Breast epithelium (tissue), 4 donors: ENCODE results near the gene HOXB4. TPM values are rescaled to one million over a fixed set of nuclear protein-coding genes. Genes with fewer than 3 reads are reported as not detected.

Experiments
- DNase-seq, 2 donors: peaks; one replicate each; pipeline ENCODE4 v3.0.0-alpha.2; 2019; ENCODE audit warnings: low spot score in 2 of 2
- H3K27ac ChIP-seq, 2 donors: fragments of 200-600 bp; sonication (generic) in 1 of 2; one replicate each; pipeline ENCODE4 v1.5.1; 2016 to 2019; ENCODE audit warnings: mild to moderate bottlenecking in 1 of 2
- H3K27me3 ChIP-seq, 2 donors: fragments of 200-600 bp; sonication (generic) in 1 of 2; one replicate each; pipeline versions ENCODE4 v1.5.1 to v1.6.0; 2017 to 2019; ENCODE audit warnings: control low read depth in 1 of 2, mild to moderate bottlenecking in 1 of 2
- H3K36me3 ChIP-seq: fragments of 200-600 bp; one replicate; pipeline ENCODE4 v1.5.1; 2019
- H3K4me1 ChIP-seq, 2 donors: fragments of 200-600 bp; sonication (generic); one replicate each; pipeline ENCODE4 v1.5.1; 2016 to 2019; ENCODE audit warnings: control low read depth in 1 of 2
- H3K4me3 ChIP-seq, 3 donors: fragments of 200-600 bp; sonication (generic); 1 replicate in 2 of 3; 2 replicates in 1 of 3; pipeline ENCODE4 v1.5.1; 2016 to 2019; ENCODE audit warnings: mild to moderate bottlenecking in 3 of 3, moderate library complexity in 2 of 3
- H3K9me3 ChIP-seq, 2 donors: fragments of 200-600 bp; sonication (generic) in 1 of 2; one replicate each; pipeline ENCODE4 v1.5.1; 2016 to 2019; ENCODE audit warnings: control low read depth in 1 of 2
- POLR2A ChIP-seq: fragments of 450-650 bp; IDR thresholded peaks from one replicate; pipeline ENCODE4 v1.6.1; 2016; ENCODE audit warnings: antibody characterized with exemption, mild to moderate bottlenecking, moderate library complexity
- POLR2AphosphoS5 ChIP-seq, 3 donors: sonication (generic); formaldehyde crosslinking; IDR thresholded peaks; one replicate each; pipeline ENCODE4 v1.6.1; 2017; ENCODE audit warnings: antibody characterized with exemption in 3 of 3
- intact Hi-C: fragments of 100-400 bp; cut with DNase I; formaldehyde crosslinking; loops from one replicate; pipeline ENCODE4 v1.15.1; 2023; ENCODE audit warnings: low total_unique reads
- total RNA-seq, 3 donors: library from RNA; depleted of rRNA; stranded (reverse); fragments of >200 nt; gene quantifications; one replicate each; pipeline ENCODE4 v1.1.0, GENCODE V29; 2016
- TF ChIP-seq, protein P1 (sequence below), 3 donors: fragments of 450-650 bp; IDR thresholded peaks; one replicate each; pipeline ENCODE4 v1.5.1; 2016 to 2017; ENCODE audit warnings: antibody characterized with exemption in 3 of 3, mild to moderate bottlenecking in 3 of 3, moderate library complexity in 3 of 3

The HOXB4 gene
- total RNA-seq, 3 donors from 2014 or later = 2.2 to 7.5 (median 2.3) TPM

DNA sequence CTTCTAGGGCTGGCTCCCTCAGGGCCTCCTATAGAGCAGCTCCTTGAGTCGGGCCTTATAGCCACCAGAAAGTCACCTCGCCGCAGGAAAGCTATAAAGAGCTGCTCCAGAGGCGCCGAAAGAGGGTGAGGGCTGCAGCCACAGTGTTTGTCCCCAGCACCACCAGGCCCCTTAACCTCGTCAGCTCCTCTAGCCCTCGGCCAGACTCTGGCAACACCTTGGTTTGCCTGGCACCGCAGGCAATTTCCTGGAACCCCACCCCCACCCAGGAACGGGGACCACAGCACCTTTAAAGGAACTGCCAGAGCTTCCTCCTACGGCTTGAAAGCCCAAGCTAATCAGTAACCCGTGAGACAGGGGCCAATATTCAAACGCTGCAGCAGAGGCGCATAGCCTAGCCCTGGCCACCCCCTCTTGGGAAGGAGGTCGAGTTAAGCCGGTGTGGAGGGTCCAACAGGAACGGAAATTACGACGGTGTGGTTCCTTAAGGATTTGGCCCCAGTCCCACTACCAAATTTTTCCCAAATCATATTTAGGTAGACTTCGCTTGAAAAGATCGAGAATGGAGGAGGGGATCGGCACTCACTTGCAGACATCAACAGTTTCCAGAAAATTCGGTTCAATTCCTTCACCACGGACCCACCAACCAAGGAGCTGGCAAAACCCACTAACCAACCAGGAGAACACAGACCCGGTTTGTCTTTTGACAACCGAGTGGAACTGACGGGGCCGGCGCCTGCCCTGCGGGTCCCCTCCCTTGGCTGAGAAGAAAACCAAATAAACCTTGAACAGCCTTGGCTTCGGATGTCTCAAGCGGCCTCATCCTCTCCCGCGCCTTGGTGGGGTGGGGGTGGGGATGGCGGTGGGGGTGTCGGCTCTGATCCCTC is 23.6 kb upstream of the HOXB4 start:
- peak overlapping the region; percentile 28 to 52 (median 48) for H3K4me3 ChIP-seq
- H3K36me3 ChIP-seq = no peaks in the 10 kb centered on the region
- intact Hi-C loops = no loop called here
- H3K4me1 ChIP-seq = peaks cover 0 to 10% of the 10 kb centered on the region in 2 donors
- TF ChIP-seq, protein P1, sequence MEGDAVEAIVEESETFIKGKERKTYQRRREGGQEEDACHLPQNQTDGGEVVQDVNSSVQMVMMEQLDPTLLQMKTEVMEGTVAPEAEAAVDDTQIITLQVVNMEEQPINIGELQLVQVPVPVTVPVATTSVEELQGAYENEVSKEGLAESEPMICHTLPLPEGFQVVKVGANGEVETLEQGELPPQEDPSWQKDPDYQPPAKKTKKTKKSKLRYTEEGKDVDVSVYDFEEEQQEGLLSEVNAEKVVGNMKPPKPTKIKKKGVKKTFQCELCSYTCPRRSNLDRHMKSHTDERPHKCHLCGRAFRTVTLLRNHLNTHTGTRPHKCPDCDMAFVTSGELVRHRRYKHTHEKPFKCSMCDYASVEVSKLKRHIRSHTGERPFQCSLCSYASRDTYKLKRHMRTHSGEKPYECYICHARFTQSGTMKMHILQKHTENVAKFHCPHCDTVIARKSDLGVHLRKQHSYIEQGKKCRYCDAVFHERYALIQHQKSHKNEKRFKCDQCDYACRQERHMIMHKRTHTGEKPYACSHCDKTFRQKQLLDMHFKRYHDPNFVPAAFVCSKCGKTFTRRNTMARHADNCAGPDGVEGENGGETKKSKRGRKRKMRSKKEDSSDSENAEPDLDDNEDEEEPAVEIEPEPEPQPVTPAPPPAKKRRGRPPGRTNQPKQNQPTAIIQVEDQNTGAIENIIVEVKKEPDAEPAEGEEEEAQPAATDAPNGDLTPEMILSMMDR (IDR thresholded peaks at IDR 0.05) = no peak
- TF ChIP-seq POLR2AphosphoS5 (IDR thresholded peaks at IDR 0.05) (no peak), POLR2A (no peak)
- no peak for DNase-seq
- no peaks in the 10 kb centered on the region for H3K9me3 ChIP-seq
- H3K27me3 ChIP-seq = peaks cover 3 to 100% of the 10 kb centered on the region in 2 donors
- no peak overlapping the region for H3K27ac ChIP-seq

DNA sequence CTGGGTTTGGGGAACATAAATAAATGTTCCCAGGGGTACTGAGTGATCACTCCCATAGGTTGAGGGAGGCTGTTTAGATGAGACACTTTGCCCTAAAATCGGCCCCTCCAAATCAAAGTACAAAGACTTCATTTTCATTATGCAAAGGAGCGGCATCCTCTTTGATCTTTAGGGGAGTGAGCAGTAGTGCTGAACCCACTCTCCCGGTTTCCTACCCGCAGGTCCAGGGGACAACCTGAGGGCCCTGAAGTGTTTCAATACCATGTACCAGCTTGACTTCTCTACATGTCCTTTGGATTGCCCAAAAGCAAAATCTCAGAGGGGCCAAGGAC is 23.0 kb upstream of the HOXB4 start:
- peaks cover under 1 to 100% of the 10 kb centered on the region in 2 donors for H3K27me3 ChIP-seq
- peaks cover 0 to 10% of the 10 kb centered on the region in 2 donors for H3K4me1 ChIP-seq
- no peak overlapping the region for H3K27ac ChIP-seq
- TF ChIP-seq POLR2A (no peak), POLR2AphosphoS5 (IDR thresholded peaks at IDR 0.05) (no peak)
- TF ChIP-seq, protein P1 (IDR thresholded peaks at IDR 0.05) = no peak
- H3K36me3 ChIP-seq = no peaks in the 10 kb centered on the region
- H3K9me3 ChIP-seq = no peaks in the 10 kb centered on the region
- H3K4me3 ChIP-seq = no peak overlapping the region
- no peak for DNase-seq
- intact Hi-C loops = no loop called here

DNA sequence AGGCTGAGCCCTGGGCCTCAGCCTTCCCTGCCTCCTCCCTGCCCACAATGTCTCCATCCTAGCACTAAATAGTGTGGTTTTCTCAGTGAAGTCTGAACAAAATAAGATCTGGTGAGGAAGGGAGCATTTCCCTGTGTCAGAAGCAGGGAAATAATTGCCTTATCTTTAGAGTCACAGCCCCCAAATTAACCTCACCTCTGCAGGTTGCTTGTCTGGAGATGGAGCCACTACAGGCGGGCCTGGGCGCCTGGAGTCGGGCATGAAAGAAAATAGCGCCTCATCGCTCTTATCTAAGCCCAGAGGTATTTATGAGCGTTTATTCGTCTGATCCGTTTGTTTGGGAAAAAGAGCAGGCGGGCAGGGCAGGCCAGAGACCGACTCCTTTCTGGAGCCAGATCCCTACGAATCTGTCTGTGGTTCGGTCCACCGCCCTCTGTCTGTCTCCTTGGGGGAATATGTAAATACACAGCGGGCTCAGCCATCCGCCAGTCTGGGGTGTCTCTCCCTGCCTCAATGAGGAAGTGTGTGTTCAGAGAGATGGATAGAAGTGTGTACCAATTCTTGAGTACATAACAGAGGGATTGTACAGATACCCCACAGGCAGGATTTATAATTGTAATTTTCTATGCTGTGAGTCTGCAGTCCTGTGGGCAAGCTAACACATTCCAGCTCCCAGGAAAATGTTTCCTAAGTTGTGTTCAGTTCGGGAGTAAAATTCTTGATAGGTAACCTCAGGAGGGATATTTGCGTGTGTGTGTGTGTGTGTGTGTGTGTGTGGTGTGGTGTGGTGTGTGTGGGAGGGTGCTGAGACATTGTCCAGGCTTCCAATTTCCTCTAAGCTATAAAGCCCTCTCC is 22.3 kb upstream of the HOXB4 start:
- peaks cover 0 to 10% of the 10 kb centered on the region in 2 donors for H3K4me1 ChIP-seq
- intact Hi-C loops = no loop called here
- peaks cover 0 to 99% of the 10 kb centered on the region in 2 donors for H3K27me3 ChIP-seq
- no peak overlapping the region for H3K27ac ChIP-seq
- no peaks in the 10 kb centered on the region for H3K9me3 ChIP-seq
- H3K4me3 ChIP-seq = no peak overlapping the region
- no peaks in the 10 kb centered on the region for H3K36me3 ChIP-seq
- TF ChIP-seq POLR2A = no peak
- DNase-seq = no peak

DNA sequence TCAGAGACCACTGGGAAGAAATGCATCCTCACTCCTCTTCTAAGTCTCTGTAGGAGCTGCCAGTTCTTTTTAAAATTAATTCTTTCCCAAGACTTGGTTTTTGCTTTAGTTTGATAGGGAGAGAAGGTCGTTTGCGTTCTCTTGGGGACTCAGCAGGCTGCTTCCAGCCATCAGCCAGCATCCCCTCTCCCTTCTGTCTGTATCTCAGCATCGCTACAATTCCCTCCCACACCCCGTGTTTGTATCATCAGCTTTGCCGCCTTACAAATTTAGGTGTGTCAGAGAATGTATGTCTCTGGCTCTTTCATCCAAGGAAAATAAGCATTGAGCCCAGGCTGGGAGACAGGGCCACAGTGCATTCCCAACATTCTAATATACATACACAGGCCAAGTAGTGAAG is 21.2 kb upstream of the HOXB4 start:
- TF ChIP-seq, protein P1 (IDR thresholded peaks at IDR 0.05) = no peak
- TF ChIP-seq POLR2AphosphoS5 (IDR thresholded peaks at IDR 0.05) (no peak), POLR2A (no peak)

DNA sequence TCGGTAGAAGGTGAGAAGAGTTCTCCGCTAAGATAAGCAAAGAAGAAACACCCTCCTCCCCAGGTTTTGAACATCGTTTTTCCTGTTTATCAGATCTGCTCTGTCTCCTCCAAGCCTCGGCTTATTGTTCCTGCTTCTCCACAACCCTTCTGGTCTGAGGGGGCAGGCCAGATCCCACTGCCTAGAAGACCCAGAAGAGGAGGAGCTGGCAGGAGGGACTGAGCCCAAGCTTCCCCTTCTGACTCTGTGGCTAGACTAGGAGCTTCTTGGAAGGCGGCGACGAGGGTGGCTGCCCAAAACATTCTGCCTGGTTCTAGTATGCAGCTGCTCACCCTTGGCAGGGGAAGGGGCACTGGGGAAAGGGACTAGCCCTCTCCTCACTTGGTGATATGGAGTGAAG is 20.6 kb upstream of the HOXB4 start:
- intact Hi-C loops = no loop called here
- no peaks in the 10 kb centered on the region for H3K36me3 ChIP-seq
- peaks cover 0 to 97% of the 10 kb centered on the region in 2 donors for H3K27me3 ChIP-seq
- TF ChIP-seq, protein P1 (IDR thresholded peaks at IDR 0.05) = no peak
- TF ChIP-seq POLR2AphosphoS5 (IDR thresholded peaks at IDR 0.05) = no peak
- no peak for TF ChIP-seq POLR2A
- H3K4me3 ChIP-seq = peak overlapping the region in 1 of 3 donors; percentile 70
- peak overlapping the region in 1 of 2 donors; percentile 85 for H3K27ac ChIP-seq
- peaks cover 0 to 10% of the 10 kb centered on the region in 2 donors for H3K4me1 ChIP-seq
- H3K9me3 ChIP-seq = no peaks in the 10 kb centered on the region
- no peak for DNase-seq

More for the DNA sequence above, 21.2 kb upstream of the HOXB4 start:
- Histone ChIP-seq H3K4me3 (no peak overlapping the region), H3K27ac (no peak overlapping the region), H3K4me1 (peaks cover 0 to 10% of the 10 kb centered on the region in 2 donors), H3K27me3 (peaks cover 0 to 99% of the 10 kb centered on the region in 2 donors), H3K36me3 (no peaks in the 10 kb centered on the region), H3K9me3 (no peaks in the 10 kb centered on the region)
- no peak for DNase-seq
- intact Hi-C loops = no loop called here
